GM21367 (cell line): Measurements from ENCODE around the gene TSPAN7.

ENCODE experiments used
- ATAC-seq: cut with Tn5 transposase; IDR thresholded peaks from one replicate; pipeline ENCODE4 v1.9.1; 2021; ENCODE audit not compliant: unreplicated experiment

Gene TSPAN7

GRCh38 chrX:38641197-38641596, 79.9 kb downstream of the TSPAN7 start:
- ATAC-seq = no peak

DNA sequence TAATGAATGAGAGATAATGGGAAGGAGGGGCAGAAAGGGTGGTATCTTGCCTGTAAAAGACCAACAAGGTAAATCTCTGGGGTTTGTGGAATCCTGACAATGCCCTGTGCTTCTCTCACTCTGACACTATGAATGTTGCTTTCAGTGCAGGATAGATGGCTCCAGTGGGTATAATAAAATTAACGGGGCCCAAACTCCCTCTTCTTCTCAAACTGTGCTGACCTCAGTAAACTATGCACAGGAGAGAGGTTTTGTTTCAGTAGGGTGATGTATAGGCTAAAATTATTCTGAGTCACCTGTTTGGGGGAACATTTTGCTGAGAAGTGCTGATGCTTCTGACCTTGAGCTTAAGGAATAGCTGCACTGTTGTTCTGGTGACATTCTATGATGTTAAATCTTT, 82.6 kb downstream of the TSPAN7 start:
- no peak for ATAC-seq

- ATAC-seq = no peak
Measured at GRCh38 chrX:38646129-38646528, 84.8 kb downstream of the TSPAN7 start.

GRCh38 chrX:38649221-38649620, 87.9 kb downstream of the TSPAN7 start:
- ATAC-seq = no peak

DNA sequence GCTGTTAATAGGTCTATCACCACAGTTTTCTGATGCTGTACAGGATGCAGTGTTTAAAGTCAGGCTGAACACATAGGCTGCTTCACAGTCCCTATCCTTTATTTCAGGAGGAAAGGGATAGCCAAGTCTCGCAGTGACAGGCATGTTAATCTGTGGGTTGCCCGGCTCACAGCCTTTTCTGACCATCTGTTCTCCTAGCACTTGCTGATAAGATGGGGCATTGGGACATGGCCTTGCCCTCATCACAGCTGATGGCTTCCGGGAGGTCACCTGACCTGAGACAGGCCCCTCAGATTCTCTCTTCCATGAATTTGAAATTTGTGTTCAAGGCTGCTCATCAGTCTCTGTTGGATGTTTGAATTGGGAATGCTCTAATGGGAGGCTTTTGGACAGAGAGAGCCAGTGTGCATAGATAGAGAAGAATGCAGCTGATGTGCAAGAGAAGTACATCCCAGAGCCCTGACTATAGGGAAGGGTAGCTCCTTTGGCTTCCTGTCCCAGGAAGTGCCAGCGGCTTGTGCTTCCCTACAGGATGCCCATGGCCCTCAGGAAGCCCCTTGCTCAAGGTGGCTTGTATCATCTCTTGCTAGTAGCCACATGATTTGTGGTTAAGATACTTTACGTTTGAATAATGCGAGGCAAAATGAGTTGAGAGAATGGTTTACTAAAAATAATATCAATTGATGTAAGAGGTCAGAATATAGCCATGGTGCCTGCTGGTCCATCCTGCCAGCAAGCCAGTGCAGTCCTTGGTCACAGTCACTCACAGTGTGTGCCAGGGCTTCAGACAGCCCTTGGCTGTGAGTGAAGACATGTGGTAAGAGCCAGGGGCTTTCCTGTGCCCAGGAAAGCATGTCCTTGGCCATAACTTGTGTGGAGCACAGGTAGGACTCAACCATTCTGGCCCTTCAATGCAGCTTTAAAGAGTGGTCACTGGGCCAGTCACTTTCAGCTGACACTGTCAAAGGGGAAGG, 88.6 kb downstream of the TSPAN7 start:
- ATAC-seq = no peak

DNA sequence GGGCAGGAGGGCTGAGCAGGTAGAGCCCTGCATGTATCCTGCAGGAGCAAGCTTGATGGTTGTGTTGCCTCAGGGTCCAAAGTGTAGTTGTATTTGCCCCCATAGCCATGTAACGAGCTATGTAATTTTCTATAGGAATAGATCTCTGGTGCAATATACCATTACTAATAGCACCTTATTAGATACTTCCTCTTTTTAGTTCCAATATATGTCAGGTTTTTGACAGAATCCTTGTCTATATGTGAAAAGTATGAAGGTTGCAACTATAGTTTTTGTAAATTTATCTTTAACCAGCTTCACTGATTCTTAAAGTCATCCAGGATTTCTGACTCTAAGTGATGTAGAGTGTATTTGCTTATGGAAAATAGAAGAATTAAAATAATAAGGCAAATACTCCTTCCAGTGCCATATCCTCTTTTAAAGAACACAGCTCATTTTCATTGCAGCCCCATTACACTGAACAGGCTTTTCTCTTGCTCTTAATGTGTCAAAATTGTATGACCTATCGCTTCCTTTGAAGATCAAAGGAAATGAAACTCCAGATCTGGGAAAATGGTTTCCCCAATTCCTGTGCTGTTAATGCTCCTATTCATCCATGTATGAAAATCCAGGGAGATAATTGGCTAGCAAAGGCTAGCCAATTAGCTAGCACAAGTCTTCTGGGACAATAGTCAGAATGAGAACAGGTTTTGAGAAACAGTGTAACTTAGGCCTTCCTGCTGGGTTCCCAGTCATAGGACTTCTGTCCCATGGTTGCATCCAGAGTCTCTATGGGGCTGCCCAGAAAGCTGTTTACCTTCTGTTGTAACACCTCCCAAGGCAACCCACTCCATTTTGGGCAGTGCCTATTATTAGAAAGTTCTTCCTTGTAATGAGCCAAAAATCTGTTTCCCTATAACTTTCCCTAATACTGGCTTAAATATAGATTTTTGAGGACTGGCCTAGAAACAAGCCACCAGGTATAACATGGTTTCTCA, 90.6 kb downstream of the TSPAN7 start:
- no peak for ATAC-seq

DNA sequence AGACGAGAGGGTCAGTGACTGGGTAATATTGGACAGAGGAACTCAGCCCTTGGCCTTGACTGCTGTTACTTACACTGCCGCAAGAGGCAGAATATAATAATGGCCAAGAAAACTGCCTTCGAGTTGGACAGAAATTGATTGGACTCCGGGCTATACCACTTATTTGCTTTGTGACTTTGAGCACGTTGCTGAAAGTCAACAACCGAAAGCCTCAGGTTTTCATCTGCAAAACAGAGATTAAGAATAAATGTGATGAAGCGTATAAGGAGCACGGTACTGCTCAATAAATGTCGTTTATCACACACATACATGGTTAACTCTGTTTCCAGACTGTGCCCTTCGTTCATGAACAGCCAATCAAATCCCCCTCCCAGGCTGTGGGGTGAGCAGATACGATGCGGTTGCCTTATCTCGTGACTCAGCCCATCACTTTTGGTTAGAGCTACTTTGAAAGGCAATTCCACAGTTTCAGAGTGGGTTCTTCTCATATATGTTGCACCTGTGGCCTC, 91.6 kb downstream of the TSPAN7 start:
- no peak for ATAC-seq

DNA sequence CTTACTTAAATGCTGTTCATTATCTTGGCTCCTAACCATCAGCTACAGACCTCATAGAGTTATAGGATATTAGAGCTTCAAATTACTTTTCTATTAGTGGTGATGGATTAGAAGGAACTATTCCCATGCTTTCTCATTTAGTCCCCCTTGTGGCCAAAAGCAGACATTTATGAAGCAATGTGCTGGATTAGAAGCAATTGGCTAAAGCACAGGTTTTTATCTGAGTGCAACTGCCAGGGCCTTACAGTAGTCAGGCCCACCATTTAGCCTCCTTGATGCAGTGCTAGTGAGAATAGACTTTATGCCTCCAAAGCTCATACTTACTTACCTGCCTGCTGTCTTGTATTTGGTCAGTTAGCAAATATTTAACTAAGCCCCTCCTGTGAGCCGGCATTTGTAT, 93.0 kb downstream of the TSPAN7 start:
- no peak for ATAC-seq

- no peak for ATAC-seq
Measured at GRCh38 chrX:38656350-38656915, 95.1 kb downstream of the TSPAN7 start.

DNA sequence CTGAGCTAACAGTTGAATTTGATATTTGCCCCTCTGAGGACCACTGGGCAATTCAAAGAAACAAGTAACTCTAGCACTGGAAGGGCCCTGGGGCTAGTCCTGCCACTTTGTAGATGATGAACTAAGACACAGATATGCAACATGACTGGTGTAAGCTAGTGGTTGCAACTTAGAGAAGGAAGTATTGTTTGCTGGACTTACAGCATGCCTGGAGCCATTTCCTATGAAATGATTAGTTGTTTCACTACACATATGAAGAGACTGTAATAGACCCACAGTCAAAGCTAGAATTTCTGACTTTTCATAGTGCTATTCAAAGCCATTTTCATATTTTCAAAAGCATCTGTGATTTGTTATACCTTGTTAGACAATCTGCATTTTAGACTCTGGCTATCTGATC, 96.2 kb downstream of the TSPAN7 start:
- no peak for ATAC-seq

DNA sequence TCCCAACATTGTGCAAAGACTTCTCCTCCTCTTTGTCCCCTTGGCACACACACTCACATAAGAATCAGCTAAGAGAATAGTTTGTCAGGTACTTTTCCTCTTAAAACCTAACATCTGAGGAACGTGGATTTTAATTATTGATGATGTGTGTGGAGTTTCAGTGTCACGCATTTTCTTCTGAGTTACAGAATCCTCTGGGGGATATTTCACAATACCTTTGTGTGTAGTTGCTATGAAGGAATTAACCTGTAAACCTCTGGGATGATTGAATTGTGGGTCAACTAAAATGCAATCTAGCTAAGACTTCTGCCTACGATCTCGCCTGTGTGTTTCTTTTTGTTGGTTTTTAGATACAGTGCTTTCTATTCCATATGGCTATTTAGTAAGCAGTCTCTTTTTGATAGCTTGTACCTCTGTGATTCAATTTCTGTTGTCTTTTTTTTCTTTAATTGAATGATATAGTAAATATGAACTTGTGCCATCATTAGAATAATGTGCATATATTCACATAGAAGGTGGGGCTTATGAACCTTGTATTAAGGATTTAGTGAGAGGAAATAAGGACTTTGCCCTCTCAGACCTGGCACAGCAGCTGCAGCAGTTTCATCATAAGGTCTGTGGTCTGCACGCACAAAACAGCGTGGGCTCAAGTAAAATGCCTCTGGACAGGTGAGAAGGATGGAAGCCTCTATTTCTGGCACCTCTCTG, 99.2 kb downstream of the TSPAN7 start:
- ATAC-seq = no peak

DNA sequence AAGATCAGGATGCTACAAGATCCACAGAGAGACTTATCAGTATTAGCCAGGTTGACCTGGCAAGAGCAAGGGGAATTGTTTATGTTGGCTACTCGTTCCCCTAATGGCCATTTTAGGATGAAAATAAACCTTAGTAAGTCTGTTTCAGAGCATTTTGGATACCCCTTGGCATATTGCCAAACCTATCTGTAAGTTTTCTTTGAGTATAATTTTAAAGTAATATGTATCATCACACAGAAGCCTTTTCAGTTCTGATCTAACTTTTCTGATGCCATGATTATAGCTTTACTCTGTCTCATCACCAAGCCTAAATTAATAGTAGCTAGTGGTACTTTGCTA, 99.7 kb downstream of the TSPAN7 start:
- no peak for ATAC-seq

GRCh38 chrX:38661561-38661960, 100.2 kb downstream of the TSPAN7 start:
- ATAC-seq = no peak

DNA sequence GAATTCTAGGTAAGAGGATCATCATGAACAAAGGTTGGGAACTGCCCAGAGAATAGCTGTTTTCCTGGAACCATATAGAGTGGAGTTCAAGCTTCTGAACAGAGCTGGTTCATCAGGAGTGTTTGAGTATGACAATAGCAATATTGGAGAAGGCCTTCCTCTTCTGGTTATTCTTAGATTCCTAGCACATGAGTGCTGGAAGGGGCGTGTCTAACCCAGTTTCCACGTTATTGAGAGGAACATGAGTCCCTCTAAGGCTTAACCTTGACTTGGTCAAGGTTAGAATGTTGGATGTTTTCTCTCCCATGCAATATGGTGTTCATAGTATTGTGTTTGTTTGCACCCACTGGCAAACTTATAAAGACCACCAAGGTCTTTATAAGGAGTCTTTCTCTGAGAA, 101.3 kb downstream of the TSPAN7 start:
- ATAC-seq = no peak

GRCh38 chrX:38664285-38664684, 102.9 kb downstream of the TSPAN7 start:
- no peak for ATAC-seq

GRCh38 chrX:38666909-38667308, 105.6 kb downstream of the TSPAN7 start:
- ATAC-seq = no peak

GRCh38 chrX:38668771-38669170, 107.4 kb downstream of the TSPAN7 start:
- no peak for ATAC-seq

DNA sequence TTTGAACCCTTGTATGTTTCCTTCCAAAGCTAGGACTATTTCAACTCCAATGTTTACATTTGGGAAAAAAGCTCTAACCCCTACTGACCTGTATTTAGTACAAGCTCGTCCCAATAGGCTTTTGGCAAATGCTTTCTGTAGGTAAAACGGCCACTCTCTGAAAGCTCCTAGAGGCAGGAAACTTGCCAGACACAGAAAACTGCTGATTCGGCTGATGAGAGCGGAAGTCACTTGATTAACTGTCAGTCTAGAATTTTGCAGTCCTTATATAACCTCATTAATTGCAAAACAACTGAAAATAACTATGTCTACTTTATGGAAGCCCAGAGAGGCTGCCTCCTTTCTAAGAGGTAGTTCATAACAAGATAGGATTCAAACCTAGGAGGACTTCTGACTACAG, 108.1 kb downstream of the TSPAN7 start:
- no peak for ATAC-seq

- ATAC-seq = no peak
Measured at GRCh38 chrX:38672646-38673045, 111.3 kb downstream of the TSPAN7 start.

DNA sequence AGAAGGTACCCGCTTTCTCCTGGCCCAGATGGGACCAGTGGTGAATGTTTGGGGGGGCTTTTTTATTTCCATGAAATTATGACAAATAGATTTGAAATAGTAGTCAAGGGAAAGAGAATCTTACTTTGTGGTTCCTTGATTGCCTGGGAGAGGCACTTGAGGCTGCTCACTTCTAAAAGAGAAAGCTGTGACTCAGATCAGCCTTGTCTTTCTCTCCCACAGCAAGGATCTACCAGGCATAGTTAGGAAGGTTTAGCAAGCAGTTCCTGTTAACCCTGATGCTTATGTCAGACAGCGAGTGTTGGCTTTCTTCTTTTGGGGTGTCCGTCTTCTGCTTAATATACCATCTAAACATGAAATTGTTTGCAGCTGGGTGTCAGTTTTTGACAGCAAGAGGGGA, 114.5 kb downstream of the TSPAN7 start:
- no peak for ATAC-seq

GRCh38 chrX:38678183-38678582, 116.8 kb downstream of the TSPAN7 start:
- no peak for ATAC-seq
